Stomach (tissue), 4 donors: Measurements from ENCODE around the gene ZNF808.
"Not testable (repeated sequence)": the region's sequence is repeated elsewhere in the genome, so short reads cannot be mapped to it uniquely, and the experiment has no call there.

Source experiments
- EP300 ChIP-seq: sonication (generic); formaldehyde crosslinking; IDR thresholded peaks from one replicate; pipeline ENCODE4 v1.6.1; 2017; ENCODE audit warnings: antibody characterized with exemption
- POLR2AphosphoS5 ChIP-seq, 3 donors: sonication (generic); formaldehyde crosslinking; IDR thresholded peaks; one replicate each; pipeline ENCODE4 v1.6.1; 2016; ENCODE audit warnings: antibody characterized with exemption in 3 of 3
- TF ChIP-seq, protein P1 (sequence below), 7 experiments: fragments of 450-650 bp in 4 of 7; fragments of 200-600 bp in 3 of 7; sonication (generic) in 3 of 7; IDR thresholded peaks; one replicate each; pipeline ENCODE4 v1.5.1; 2016 to 2019; ENCODE audit warnings: antibody characterized with exemption in 7 of 7, control low read depth in 2 of 7, mild to moderate bottlenecking in 1 of 7

DNA sequence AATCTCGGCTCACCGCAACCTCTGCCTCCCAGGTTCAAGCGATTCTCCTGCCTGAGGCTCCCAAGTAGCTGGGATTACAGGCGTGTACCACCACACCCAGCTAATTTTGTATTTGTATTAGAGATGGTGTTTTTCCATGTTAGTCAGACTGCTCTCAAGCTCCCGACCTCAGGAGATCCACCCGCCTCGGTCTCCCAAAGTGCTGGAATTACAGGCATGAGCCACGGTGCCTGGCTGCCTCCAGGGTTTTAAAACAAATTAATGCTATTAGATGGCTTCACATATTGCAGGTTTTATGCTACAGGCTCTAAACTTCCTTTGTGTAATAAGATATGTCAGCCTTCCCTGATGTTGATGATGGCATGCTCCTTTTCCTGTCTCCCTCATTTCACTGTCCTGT lies 34.1 kb downstream of the ZNF808 start:
- TF ChIP-seq, protein P1, sequence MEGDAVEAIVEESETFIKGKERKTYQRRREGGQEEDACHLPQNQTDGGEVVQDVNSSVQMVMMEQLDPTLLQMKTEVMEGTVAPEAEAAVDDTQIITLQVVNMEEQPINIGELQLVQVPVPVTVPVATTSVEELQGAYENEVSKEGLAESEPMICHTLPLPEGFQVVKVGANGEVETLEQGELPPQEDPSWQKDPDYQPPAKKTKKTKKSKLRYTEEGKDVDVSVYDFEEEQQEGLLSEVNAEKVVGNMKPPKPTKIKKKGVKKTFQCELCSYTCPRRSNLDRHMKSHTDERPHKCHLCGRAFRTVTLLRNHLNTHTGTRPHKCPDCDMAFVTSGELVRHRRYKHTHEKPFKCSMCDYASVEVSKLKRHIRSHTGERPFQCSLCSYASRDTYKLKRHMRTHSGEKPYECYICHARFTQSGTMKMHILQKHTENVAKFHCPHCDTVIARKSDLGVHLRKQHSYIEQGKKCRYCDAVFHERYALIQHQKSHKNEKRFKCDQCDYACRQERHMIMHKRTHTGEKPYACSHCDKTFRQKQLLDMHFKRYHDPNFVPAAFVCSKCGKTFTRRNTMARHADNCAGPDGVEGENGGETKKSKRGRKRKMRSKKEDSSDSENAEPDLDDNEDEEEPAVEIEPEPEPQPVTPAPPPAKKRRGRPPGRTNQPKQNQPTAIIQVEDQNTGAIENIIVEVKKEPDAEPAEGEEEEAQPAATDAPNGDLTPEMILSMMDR (IDR thresholded peaks at IDR 0.05), result not testable (repeated sequence)
- TF ChIP-seq EP300; POLR2AphosphoS5 (IDR thresholded peaks at IDR 0.05): not testable (repeated sequence)
